DMS79 (cell line): ENCODE results near the gene TECPR1.
A peak's percentile ranks its signal among the peaks of the same experiment; 100 is the strongest.

Experiments used
- DNase-seq: peaks from one replicate; lab custom pipeline; 2025; lab: John Stamatoyannopoulos, UW

The TECPR1 gene

DNA sequence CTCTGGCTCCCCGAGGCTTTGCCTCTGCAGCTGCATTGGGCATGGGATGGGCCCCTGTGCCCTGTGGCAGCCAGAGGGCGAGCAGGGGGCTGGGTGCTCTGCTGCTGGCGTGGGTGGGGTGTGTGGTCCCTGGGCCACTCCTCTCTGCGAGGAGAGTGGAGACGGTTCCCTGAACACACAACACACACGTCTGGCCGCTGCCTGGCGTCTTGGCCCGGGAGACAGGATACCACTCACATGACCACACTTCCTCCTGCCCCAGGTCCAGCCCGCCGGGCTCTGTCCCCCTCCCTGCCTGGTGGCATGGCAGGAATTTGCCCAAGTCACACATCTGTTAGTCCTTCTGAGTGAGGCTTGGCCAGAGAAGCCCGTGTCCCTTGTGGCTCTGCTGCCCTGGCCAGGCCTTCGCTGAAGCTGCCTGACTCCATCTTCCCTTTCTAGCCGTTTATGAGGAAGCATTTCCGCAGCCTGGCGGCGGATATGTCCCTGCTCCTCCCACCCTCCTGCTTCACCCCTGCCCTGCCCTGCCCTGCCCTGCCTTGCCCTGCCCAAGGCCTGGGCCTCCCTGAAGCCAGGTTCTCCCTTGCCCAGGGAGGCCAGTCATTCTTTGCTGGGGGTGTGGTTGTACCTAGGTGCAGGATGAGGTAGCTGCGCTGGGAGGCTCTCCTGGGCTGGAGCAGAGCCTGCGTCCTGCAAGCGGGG is 32.5 kb upstream of the TECPR1 start:
- no peak for DNase-seq

DNA sequence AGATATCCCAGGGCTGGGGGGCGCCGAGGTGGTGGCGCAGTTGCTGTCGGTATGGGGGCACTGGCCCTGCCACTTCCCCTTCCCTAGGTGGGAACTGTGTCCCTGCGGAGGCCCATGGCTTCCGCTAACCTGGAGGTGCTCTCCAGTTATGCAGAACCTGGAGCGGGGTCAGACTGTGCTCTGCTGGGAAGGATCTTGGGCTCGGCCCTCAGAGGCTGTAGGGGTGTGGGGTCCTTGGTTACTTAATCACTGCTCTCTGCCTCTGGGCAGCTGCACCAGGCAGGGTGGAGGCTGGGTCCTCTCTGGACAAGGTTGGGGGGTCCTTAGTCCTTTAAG is 31.8 kb upstream of the TECPR1 start:
- DNase-seq, result no peak

DNA sequence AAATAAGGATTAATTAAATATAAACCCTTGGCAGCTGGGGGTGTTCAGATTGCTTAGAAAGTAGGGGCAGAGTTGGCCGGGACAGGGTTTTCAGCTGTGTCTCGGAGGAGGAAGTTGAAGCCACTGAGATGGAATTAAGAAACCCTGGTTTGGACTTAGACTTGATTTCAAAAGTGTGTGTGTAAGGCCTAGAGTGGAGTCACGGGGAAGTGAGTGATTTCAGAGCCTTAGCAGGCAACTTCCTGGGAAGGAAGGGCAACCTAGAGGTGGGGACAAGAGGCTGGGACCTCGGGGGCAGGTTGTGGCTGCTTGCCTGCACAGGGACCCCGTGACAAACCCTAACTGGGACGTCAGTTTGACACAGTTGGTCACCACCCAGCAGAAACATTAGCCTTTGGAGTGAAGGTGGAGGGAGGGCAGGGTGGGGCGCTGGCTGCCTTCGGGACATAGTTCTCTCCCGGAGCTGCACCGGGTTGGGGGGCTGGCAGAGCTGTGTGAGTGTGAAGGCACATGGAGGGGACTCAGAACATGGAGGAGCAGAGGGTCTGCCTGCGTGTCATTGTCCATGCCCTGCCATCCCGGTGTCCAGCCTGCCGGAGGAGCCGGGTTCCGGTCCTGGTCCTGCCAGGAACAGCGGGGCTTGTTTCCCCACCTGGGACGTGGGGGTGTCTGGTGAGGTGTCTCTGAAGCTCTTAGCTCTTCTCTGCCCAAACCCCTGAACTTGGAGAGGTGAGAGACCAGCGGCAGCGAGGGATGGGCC is 31.3 kb upstream of the TECPR1 start:
- no peak for DNase-seq

DNA sequence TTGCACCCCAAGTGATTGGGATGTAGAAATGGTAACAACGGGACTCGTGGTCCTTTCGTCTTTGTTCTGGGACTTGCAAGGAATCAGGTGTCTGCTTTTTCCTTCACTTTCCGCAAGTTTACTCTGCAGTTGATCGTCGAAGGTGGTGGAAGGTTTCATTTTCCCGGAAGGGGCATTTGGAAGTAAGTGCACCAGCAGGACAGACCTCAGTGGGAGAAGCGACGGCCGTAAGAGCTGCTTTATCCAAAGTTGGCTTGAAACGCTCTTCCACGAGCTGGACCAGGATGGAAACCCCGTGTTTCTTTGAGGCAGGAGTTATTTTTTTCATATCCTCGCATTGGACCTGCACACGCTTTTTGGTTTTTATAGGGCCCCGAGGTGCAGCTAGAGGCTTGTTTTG is 30.7 kb upstream of the TECPR1 start:
- DNase-seq, result no peak

DNA sequence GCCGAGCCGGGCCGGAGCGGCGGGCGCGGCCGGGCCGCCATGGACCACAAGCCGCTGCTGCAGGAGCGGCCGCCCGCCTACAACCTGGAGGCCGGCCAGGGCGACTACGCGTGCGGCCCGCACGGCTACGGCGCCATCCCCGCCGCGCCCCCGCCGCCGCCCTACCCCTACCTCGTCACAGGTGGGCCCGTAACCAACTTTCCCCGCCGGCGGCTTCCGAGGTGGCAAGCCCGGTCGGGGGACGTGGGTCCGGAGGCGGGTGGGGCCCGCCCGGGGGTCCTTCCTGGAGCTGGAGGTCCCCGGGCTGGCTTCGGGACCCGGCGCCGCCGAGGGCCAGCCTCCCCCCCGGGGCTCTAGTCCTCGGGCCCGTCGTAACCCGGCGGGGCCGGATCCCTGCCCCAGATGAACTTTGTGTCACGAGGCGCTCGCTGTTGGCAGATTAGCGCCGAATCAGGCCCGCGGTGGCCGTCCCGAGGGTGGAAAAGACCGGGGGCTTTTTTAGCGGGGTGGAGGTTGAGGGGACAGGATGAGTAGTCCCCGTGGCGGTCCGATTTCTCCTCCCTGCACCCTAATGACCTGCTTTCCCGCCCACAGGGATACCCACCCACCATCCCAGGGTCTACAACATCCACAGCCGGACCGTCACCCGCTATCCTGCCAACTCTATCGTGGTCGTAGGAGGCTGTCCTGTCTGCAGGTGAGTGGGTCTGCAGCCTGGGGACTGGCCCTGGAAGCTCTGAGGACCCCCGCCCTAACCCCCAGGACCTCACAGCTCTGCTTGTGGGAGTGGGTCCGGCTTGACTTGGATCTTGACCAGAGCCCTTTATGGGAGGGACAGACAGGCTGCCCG is 29.9 kb upstream of the TECPR1 start:
- DNase-seq, result no peak

DNA sequence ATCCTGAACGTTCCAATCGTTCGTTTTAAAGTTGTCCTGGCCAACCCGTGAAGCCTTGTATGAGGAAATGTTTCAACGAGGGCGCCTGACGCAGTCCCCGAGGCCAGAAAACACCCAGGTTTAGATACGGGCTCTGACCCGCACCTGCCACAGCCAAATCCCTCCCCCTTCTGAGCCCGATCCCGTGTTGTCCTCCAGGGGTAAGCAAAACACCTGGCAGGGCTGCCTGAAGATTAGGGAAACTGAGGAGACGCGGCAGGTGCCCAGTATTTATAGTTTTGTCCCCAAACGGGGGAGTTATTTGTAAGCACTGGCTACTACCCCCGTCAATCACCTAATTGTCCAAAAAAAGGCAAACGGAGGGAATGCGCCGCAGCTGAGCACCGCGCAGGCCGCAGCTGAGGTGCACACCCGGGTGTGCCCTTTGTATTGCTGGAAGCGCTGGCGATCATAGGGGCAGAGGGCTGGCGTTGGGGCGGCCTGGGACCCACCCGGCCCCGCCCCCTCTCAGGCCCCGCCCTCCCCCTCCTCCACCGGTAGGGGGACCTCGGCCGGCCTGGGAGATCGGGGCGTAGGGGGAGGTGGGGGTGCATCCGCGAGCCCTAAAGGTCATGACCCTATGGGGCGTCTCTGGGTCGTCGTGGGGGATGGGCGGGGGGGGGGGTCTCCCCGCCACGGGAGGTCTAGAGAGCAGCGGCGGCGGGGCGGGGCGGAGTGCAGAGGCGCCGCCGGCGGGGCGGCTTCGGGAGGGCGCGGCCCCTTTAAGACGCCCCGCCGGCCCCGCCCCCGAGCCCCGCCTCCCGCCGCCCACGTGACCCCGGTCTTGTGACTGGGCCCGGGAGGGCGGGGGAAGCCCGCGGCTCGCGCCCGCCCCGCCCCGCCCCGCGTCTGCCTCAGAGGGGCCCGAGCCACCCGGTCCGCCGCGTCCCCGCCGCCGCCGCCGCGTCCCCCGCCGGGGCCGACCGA is 29.0 kb upstream of the TECPR1 start, which contains the start of gene BRI3:
BRI3 (plus strand) TSS at position 896 of the 966 bp plus-strand sequence. CDS start 110 bp downstream, outside the sequence.
- DNase-seq, result peak; percentile 87

DNA sequence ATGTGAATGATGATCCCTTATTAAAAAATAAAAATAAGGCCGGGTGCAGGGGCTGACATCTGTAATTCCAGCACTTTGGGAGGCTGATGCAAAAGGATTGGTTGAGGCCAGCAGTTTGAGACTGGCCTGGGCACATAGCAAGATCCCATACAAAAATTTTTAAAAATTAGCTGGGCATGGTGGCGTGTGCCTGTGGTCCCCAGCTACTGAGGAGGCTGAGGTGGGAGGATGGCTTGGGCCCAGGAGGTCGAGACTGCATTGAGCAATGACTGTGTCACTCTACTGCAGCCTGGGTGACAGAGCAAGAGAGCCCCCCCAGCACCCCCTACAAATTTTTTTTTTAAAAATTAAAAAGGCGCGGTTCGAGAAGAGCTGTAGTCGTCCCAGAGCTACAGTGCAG is 28.3 kb upstream of the TECPR1 start:
- DNase-seq, result no peak

DNA sequence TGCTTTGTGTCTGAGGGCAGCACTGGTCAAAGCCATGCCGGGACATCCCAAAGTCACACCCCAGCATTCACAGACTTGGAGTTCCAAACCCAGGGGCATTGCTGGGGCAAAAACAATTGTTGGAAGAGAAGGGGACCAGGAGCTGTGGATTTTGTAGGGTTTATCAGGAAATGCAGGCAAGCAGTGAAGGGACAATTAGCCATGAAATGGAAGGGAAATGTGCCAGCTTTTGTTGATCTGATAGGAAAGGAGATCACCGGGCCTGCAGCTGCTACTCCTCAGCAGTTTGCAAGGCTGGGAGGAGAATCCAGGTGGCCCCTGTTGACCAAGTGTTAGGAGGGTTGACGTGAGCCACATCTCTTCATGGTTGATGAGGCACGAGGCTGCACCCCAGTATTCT is 26.9 kb upstream of the TECPR1 start:
- DNase-seq, result no peak

DNA sequence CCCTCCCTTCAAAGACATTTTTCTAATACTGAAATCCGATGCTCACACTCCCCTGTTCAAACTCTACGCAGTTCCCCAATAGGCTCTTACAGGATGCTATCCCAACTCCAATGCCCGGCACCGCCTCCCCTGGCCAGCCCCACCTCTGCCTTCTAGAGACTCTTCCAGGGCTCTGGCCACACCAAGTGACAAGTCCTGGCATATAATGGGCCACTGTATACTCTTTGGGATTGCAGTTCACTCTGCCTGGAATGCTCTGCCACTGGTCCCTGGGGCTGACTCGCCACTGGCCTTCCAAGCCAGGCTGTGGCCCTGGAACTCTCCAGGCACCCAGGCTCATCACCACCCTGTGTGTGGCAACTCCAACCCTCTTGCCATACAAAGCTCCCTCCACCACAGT is 26.4 kb upstream of the TECPR1 start:
- DNase-seq, result no peak

DNA sequence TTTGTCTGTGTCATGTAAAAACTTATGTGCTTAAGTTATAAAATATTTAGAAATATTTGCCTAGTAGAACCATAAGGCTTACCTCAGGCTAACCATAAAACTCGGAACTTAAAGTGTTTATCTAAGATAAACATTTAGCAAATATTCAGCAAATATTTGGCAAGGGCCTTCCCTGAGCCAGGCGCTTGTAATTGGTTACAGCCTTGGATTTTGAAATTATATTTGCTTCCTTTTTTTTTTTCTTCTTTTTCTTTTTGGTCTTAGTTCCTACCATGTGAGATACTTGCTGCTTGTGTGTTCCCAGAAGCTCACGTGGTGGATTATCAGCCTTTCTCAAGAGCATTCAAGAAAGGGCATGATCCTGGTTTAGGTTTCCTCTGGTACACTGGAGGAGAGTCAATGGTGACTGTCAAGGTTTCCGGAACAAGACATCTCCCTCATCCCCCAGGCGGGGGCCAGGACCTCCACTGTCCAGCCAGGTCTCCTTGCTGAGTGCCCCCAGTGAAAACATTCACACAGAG is 24.3 kb upstream of the TECPR1 start:
- no peak for DNase-seq

DNA sequence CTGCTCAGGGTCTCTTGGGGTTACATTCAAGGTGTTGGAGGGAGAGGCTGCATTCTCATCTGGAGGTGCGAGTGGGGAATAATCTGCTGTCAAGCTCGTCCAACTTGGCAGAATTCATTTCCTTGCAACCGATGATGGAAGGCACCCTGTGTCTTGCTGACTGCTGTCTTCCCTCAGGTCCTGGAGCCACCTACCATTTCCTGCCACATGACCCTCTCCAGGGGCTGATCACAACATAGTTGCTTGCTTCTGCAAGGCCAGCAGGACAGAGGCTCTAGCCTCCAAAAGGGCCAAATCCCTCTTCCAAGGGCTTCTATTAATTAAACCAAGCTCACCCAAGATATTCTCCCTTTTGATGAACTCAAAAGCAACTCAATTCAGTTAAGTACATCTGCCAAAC is 15.3 kb upstream of the TECPR1 start:
- no peak for DNase-seq

DNA sequence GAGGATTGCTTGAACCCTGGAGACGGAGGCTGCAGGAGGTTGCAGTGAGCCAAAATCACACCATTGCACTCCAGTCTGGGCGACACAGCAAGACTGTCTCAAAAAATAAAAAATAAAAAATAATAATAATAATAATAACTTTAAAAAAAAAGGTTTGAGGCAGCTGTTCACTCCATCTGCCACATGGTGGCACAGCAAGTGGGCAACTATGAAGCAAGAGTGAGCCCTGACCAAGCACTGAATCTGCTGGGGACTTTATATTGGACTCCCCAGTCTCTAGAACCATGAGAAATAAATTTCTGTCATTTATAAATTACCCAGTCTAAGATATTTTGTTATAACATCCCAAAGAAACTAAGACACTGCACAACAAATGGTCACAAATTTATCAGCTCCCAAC is 14.8 kb upstream of the TECPR1 start:
- no peak for DNase-seq

DNA sequence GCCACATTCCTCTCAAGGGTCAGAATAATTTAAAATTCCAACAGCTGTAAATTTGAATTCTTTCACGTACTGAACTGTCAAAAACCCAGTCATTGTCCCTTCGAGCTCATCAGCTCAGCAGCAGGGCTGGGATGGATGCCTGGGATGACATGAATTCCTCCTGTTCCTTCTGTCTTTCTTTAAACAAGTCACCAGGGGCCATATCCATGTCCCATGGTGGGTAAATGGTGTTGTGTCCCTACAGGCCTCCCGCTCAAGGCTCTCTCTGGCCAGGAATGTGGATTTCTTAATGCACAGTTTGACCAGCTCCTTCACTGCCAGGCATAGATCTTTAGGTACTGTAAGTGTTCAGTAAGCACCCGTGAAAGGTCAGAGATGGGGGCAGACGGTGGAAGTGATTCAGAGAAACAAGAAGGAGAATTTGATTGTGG is 13.8 kb upstream of the TECPR1 start:
- DNase-seq, result no peak

DNA sequence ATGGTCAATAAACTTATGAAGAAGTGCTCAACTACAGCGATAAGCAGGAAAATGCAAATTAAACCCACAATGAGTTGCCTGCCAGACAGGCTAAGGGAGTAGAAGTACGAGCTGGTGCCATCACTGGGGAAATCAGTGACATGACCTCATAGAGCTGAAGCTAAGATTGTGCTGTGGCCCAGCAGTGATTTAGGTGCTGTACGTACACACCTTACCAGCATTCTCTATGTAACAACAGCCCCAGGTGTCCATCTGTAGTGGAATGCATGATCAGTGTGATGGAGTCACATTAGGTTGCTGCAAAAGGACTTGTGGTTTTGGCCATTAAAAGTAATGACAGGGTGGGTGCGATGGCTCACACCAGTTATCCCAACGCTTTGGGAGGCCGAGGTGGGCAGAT is 5.7 kb upstream of the TECPR1 start:
- no peak for DNase-seq

DNA sequence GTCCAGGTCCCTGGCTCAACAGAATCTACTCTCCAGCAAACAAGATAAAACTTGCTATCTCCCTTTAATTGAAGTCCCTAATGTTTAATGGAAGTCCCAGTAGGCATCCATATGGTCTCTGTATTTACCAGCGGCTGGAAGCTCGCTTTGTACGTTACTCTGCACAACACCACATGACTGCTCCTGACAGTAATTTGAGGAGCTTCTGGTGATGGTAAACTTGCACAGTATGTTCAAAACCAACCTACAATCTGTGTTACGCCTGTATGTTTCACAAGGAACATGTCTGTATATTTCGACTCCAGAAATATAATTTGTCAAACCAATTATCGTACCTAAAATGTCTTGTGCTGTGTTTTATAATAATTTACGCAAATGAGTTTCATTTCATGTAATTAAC is 4.4 kb upstream of the TECPR1 start:
- no peak for DNase-seq

DNA sequence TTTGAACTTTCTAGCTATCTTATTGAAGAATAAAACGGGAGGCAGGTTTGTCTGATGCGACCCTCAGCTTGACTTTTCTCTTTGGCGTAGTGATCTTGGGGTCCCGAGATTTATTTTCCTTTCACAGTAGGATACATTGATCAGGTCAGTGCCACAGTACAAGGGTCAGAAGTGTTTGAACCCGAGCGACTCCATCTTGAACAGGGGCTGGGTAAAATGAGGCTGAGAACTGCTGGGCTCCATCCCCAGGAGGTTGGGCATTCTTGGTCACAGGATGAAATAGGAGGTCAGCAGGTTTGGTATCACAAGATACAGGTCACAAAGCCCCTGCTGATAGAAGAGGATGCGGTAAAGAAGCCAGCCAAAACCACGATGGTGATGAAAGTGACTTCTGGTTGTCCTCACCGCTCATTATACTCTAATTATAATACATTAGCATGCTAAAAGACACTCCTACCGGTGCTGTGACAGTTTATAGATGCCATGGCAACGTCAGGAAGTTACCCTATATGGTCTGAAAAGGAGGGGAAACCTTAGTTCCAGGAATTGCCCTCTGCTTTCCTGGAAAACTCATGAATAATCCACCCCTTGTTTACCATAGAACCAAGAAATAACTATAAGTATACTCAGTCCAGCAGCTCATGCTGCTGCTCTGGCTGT is 3.0 kb upstream of the TECPR1 start:
- no peak for DNase-seq

DNA sequence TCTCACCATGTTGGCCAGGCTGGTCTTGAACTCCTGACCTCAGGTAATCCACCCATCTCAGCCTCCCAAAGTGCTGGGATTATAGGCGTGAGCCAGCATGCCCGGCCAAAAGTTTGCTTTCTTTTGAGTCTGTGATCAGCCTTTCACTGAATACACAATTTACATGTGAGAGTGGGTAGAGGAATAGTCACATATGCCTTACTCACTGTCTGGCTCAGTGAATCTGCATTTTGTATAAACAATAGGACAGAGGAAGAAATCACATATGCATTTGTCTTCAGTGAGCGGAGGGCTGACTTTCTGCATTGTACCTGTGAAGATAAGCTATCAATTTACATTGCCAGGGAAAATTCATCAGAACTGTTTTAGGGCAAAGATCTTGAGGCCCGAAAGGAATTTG is 2.5 kb upstream of the TECPR1 start:
- DNase-seq, result no peak

DNA sequence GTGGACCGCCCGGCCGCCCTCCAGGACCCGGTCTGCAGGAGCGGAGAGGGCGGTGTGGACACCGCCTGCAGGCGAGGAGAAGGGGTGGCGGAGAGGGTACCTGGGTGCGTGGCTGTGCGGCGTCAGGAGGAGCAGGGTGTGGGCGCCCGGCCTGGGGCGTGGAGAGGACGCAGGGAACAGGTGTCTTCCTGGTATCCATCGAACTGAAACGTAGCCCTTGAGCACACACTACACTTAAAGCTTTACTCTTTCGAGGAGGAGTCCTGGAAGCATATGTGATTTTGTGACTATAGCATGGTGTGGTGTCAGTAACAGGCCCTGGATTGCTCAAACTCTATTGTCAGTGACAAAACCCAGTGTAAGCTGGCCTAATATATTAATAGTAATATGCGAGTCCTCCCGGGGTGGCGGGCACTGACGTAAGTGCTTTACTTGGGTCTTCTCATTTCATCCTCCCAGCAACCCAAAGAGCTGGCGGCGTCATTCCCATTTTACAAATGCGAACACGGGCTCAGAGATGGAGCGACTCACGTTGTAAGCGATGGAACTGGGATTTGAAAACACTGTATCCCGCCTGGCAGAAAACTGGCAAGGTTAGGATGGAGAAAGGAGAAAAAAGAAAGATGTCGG is 508 bp upstream of the TECPR1 start:
- DNase-seq, result no peak

DNA sequence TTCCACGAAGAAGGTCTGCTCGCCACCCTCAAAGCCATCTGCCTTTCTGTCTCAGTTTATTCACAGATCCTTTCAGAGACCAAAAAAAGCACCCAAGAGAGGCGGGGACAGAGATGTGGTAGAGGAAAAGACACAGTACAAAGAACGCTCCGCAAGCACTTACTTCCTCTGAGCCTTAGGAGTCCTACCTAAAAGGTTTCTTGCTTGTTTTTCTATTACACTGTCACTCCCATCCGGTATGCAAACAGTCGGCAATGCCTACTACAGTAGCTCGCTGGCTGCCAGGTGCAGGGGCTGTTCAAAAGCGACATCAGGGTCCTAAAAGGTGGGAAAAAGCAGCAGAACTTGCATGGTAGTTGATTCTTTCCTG is 816 bp downstream of the TECPR1 start:
- DNase-seq, result no peak

DNA sequence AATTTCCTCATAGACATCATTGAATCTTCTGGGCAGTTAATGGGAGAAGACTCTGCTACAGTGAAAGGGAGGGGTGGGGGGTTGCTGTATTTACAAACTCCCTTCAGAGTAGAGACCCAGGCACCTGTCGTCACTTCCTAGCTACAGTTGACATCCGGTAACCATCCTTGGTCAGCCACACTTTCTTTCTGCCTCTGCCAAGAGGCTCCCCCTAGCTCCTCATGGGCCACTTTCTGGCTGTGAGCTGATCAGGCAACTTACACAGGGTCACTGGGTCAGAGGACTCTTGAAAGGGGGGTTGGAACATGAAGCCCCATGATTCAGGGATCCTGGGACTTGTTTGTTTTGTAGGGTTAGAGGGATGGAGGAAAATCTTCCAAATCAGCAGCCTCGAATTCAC is 1.2 kb downstream of the TECPR1 start:
- DNase-seq, result peak; percentile 15
